PFSK-1 (cell line): ENCODE results near the gene ADGRG7.

Source experiments
- FOXP2 ChIP-seq: optimal IDR thresholded peaks from 2 replicates; pipeline ENCODE3; 2011; ENCODE audit warnings: borderline replicate concordance, control low read depth, inconsistent platforms; ENCODE audit not compliant: insufficient read depth; ENCODE audit errors: extremely low read length, extremely low read depth
- POLR2AphosphoS5 ChIP-seq: IDR thresholded peaks from 2 replicates; pipeline ENCODE4 v1.6.1; 2012; ENCODE audit warnings: low read depth, mild to moderate bottlenecking, control low read depth, low read length, moderate library complexity
- REST ChIP-seq, 2 experiments: IDR thresholded peaks; 2 replicates each; pipeline versions ENCODE4 v1.6.1 to v1.8.0; 2011 to 2012; ENCODE audit warnings: low read depth in 2 of 2, low read length in 2 of 2, control low read depth in 1 of 2, inconsistent platforms in 1 of 2, mild to moderate bottlenecking in 1 of 2, moderate library complexity in 1 of 2; ENCODE audit not compliant: insufficient read depth in 1 of 2
- SIN3A ChIP-seq: IDR thresholded peaks from 2 replicates; pipeline ENCODE4 v1.6.1; 2012; ENCODE audit warnings: mild to moderate bottlenecking, low read length, moderate library complexity, borderline replicate concordance; ENCODE audit not compliant: insufficient read depth
- TAF1 ChIP-seq: IDR thresholded peaks from 2 replicates; pipeline ENCODE4 v1.6.1; 2012; ENCODE audit warnings: low read length, control low read depth, borderline replicate concordance; ENCODE audit not compliant: insufficient read depth

- TF ChIP-seq REST (IDR thresholded peaks at IDR 0.05; ENCODE audit: insufficient read depth in 1 of 2, low read depth in 2 of 2, low read length in 2 of 2): no peak
- TF ChIP-seq POLR2AphosphoS5: no peak
- TF ChIP-seq SIN3A: no peak
- TF ChIP-seq TAF1: no peak
- TF ChIP-seq FOXP2: no peak
Measured at GRCh38 chr3:100641471-100642032, 32.2 kb downstream of the ADGRG7 start.
